HEK293 (cell line): ENCODE measurements around the gene RTN3.

ENCODE experiments used
- CTCF ChIA-PET: fragments of 350-600 bp; formaldehyde crosslinking; extraction: SDS; loops from one replicate; lab custom pipeline; 2021; ENCODE audit warnings: antibody characterized with exemption; lab: Yijun Ruan, JAX
- POLR2A ChIA-PET: fragments of 300-600 bp; formaldehyde crosslinking; extraction: SDS; loops from one replicate; lab custom pipeline; 2020; ENCODE audit warnings: antibody characterized with exemption, inconsistent platforms; lab: Yijun Ruan, JAX
- H3K27ac ChIP-seq: fragments of 200-500 bp; sonication (Bioruptor generic); 2 replicates; pipeline ENCODE4 v1.5.1; 2014; ENCODE audit warnings: low read depth, low read length, control low read depth, inconsistent platforms; ENCODE audit errors: extremely low read depth
- H3K36me3 ChIP-seq, 2 experiments: fragments of 200-500 bp in 1 of 2; sonication (Bioruptor generic) in 1 of 2; 1 replicate in 1 of 2; 2 replicates in 1 of 2; pipeline ENCODE4 v1.5.1; 2014 to 2017; ENCODE audit warnings: inconsistent platforms in 2 of 2, low read length in 2 of 2; ENCODE audit not compliant: control insufficient read depth in 2 of 2, insufficient read depth in 1 of 2
- H3K4me1 ChIP-seq: fragments of 200-500 bp; sonication (Bioruptor generic); 2 replicates; pipeline ENCODE4 v1.5.1; 2014; ENCODE audit warnings: mild to moderate bottlenecking, low read length, inconsistent platforms; ENCODE audit not compliant: control insufficient read depth, insufficient read depth
- H3K4me3 ChIP-seq: 2 replicates; pipeline ENCODE4 v1.5.1; 2011; ENCODE audit warnings: low read depth, mild to moderate bottlenecking, control low read depth, low read length, moderate library complexity
- H3K9me3 ChIP-seq: fragments of 200-500 bp; sonication (Bioruptor generic); 2 replicates; pipeline ENCODE4 v1.5.1; 2014; ENCODE audit warnings: low read depth, low read length, inconsistent platforms; ENCODE audit not compliant: control insufficient read depth, insufficient read depth
- ELK4 ChIP-seq: IDR thresholded peaks from 2 replicates; pipeline ENCODE4 v1.6.1; 2011; ENCODE audit warnings: mild to moderate bottlenecking, low read depth, low read length, borderline replicate concordance
- KLF1 ChIP-seq: fragments of 450-650 bp; formaldehyde crosslinking; IDR thresholded peaks from 2 replicates; pipeline ENCODE4 v1.5.1; 2016; ENCODE audit warnings: missing biosample characterization, missing genetic modification characterization
- KLF8 ChIP-seq: fragments of 450-650 bp; formaldehyde crosslinking; IDR thresholded peaks from 2 replicates; pipeline ENCODE4 v1.5.1; 2016; ENCODE audit warnings: missing biosample characterization, missing genetic modification characterization
- KLF9 ChIP-seq: fragments of 450-650 bp; formaldehyde crosslinking; IDR thresholded peaks from 2 replicates; pipeline ENCODE4 v1.5.1; 2016; ENCODE audit warnings: missing biosample characterization, missing genetic modification characterization, low read depth
- SP2 ChIP-seq: fragments of 450-650 bp; formaldehyde crosslinking; IDR thresholded peaks from 2 replicates; pipeline ENCODE4 v1.5.1; 2016; ENCODE audit warnings: missing biosample characterization, missing genetic modification characterization
- SP7 ChIP-seq: fragments of 450-650 bp; formaldehyde crosslinking; IDR thresholded peaks from 2 replicates; pipeline ENCODE4 v1.5.1; 2016; ENCODE audit warnings: missing biosample characterization, missing genetic modification characterization
- ZBTB17 ChIP-seq: fragments of 450-650 bp; formaldehyde crosslinking; IDR thresholded peaks from 2 replicates; pipeline ENCODE4 v1.5.1; 2016; ENCODE audit warnings: missing biosample characterization, missing genetic modification characterization
- ZBTB49 ChIP-seq: fragments of 450-650 bp; formaldehyde crosslinking; IDR thresholded peaks from 2 replicates; pipeline ENCODE4 v1.5.1; 2016; ENCODE audit warnings: missing biosample characterization, missing genetic modification characterization, low read depth
- ZFP3 ChIP-seq: fragments of 450-650 bp; formaldehyde crosslinking; IDR thresholded peaks from 2 replicates; pipeline ENCODE4 v1.5.1; 2016; ENCODE audit warnings: low read depth, missing biosample characterization, missing genetic modification characterization
- ZIC2 ChIP-seq: fragments of 450-650 bp; formaldehyde crosslinking; IDR thresholded peaks from 2 replicates; pipeline ENCODE4 v1.5.1; 2016; ENCODE audit warnings: missing biosample characterization, missing genetic modification characterization
- ZNF132 ChIP-seq: fragments of 450-650 bp; formaldehyde crosslinking; IDR thresholded peaks from 2 replicates; pipeline ENCODE4 v1.5.1; 2017; ENCODE audit warnings: missing biosample characterization, missing genetic modification characterization, borderline replicate concordance
- ZNF19 ChIP-seq: fragments of 450-650 bp; formaldehyde crosslinking; IDR thresholded peaks from 2 replicates; pipeline ENCODE4; 2016; ENCODE audit warnings: missing biosample characterization, missing genetic modification characterization, low read depth
- ZNF223 ChIP-seq: fragments of 450-650 bp; formaldehyde crosslinking; IDR thresholded peaks from 2 replicates; pipeline ENCODE4 v1.5.1; 2016; ENCODE audit warnings: missing biosample characterization, missing genetic modification characterization
- ZNF324 ChIP-seq: fragments of 450-650 bp; formaldehyde crosslinking; IDR thresholded peaks from 2 replicates; pipeline ENCODE4 v1.5.1; 2016; ENCODE audit warnings: missing biosample characterization, missing genetic modification characterization
- ZNF335 ChIP-seq: fragments of 450-650 bp; formaldehyde crosslinking; conservative IDR thresholded peaks from 2 replicates; pipeline ENCODE4 v1.5.1; 2016; ENCODE audit warnings: missing biosample characterization, missing genetic modification characterization
- ZNF449 ChIP-seq: fragments of 450-650 bp; formaldehyde crosslinking; IDR thresholded peaks from 2 replicates; pipeline ENCODE4 v1.5.1; 2017; ENCODE audit warnings: missing biosample characterization, mild to moderate bottlenecking, missing genetic modification characterization, moderate library complexity
- ZNF488 ChIP-seq: fragments of 450-650 bp; formaldehyde crosslinking; IDR thresholded peaks from 2 replicates; pipeline ENCODE4 v1.5.1; 2016; ENCODE audit warnings: missing biosample characterization, missing genetic modification characterization
- ZNF510 ChIP-seq: fragments of 450-650 bp; formaldehyde crosslinking; IDR thresholded peaks from 2 replicates; pipeline ENCODE4 v1.5.1; 2018; ENCODE audit warnings: mild to moderate bottlenecking, missing genetic modification characterization, missing biosample characterization; ENCODE audit not compliant: insufficient replicate concordance
- ZNF518A ChIP-seq: fragments of 450-650 bp; formaldehyde crosslinking; conservative IDR thresholded peaks from 2 replicates; pipeline ENCODE4 v1.5.1; 2016; ENCODE audit warnings: low read depth, missing biosample characterization, missing genetic modification characterization
- ZNF558 ChIP-seq: fragments of 450-650 bp; formaldehyde crosslinking; IDR thresholded peaks from 2 replicates; pipeline ENCODE4 v1.5.1; 2016; ENCODE audit warnings: missing biosample characterization, missing genetic modification characterization
- ZNF596 ChIP-seq: fragments of 450-650 bp; IDR thresholded peaks from 2 replicates; pipeline ENCODE4 v1.5.0; 2018; ENCODE audit warnings: missing biosample characterization, mild to moderate bottlenecking, missing genetic modification characterization, moderate library complexity
- ZNF777 ChIP-seq: fragments of 450-650 bp; formaldehyde crosslinking; IDR thresholded peaks from 2 replicates; pipeline ENCODE4 v1.5.1; 2017; ENCODE audit warnings: missing biosample characterization, missing genetic modification characterization, borderline replicate concordance
- ZSCAN16 ChIP-seq: fragments of 450-650 bp; formaldehyde crosslinking; IDR thresholded peaks from 2 replicates; pipeline ENCODE4 v1.5.1; 2016; ENCODE audit warnings: missing biosample characterization, missing genetic modification characterization

The RTN3 gene

GRCh38 chr11:63769714-63770455, 88.6 kb downstream of the RTN3 start:
- Histone ChIP-seq H3K4me1 (no peaks in the 10 kb centered on the region), H3K9me3 (no peaks in the 10 kb centered on the region), H3K27ac (no peak overlapping the region), H3K36me3 (peaks cover 0 to 12% of the 10 kb centered on the region in 2 experiments; a peak in 1 of 3 replicates), H3K4me3 (no peak overlapping the region)
- ChIA-PET CTCF (interaction anchor here (0.5 to 2.5 kb wide), 4 partner anchors 67 to 297 kb away, joined by 3 to 14 read pairs (median 4); no protein-coding TSS in a partner anchor), POLR2A (interaction anchor here (1.0 to 2.1 kb wide), 3 partner anchors 10 to 54 kb away, joined by 3 to 5 read pairs (median 5); no protein-coding TSS in a partner anchor)
- TF ChIP-seq ZNF558 (tag by site-specific recombination) (no peak), ELK4 (no peak), ZSCAN16 (tag by site-specific recombination) (no peak), KLF8 (tag by site-specific recombination) (no peak), ZNF324 (no peak), ZNF596 (tag by site-specific recombination) (no peak), ZNF335 (peak; percentile 80), ZIC2 (tag by site-specific recombination) (peak; percentile 55; the same call in 1 of the 2 replicates), KLF1 (tag by site-specific recombination) (no peak), ZBTB49 (tag by site-specific recombination) (no peak), ZNF223 (tag by site-specific recombination) (no peak), SP7 (peak; percentile 76), ZNF777 (tag by site-specific recombination) (no peak)

- POLR2A ChIA-PET, result interaction anchor here (0.6 kb wide), 1 partner anchor 218 kb away, joined by 3 read pairs; no protein-coding TSS in a partner anchor
- CTCF ChIA-PET, result no interaction called here
- TF ChIP-seq ZNF488 (no peak), ZNF132 (no peak), ZNF19 (tag by site-specific recombination) (no peak), ZNF510 (tag by site-specific recombination) (no peak), ZFP3 (tag by site-specific recombination) (no peak), ZNF449 (tag by site-specific recombination) (no peak), KLF9 (no peak), SP2 (tag by site-specific recombination) (no peak), ZBTB17 (tag by site-specific recombination) (no peak), ZNF518A (tag by site-specific recombination) (no peak), ZNF223 (tag by site-specific recombination) (no peak)
These were observed 89.5 kb downstream of the RTN3 start for GRCh38 chr11:63770763-63771162.

More at GRCh38 chr11:63770763-63771162, 89.5 kb downstream of the RTN3 start:
- no peak overlapping the region for H3K27ac ChIP-seq
- no peaks in the 10 kb centered on the region for H3K4me1 ChIP-seq
- H3K4me3 ChIP-seq, result no peak overlapping the region
- peaks cover 0 to 4% of the 10 kb centered on the region in 2 experiments; a peak in 1 of 3 replicates for H3K36me3 ChIP-seq
- no peaks in the 10 kb centered on the region for H3K9me3 ChIP-seq
